Hepatocyte (in vitro differentiated cells): ENCODE data around the gene NGLY1.

Experiments used
- EZH2 ChIP-seq: fragments of 200-600 bp; sonication (generic); IDR thresholded peaks from 2 replicates; pipeline ENCODE4 v1.6.1; 2016; ENCODE audit warnings: antibody characterized with exemption, mild to moderate bottlenecking, borderline replicate concordance
- EZH2phosphoT487 ChIP-seq: fragments of 200-600 bp; sonication (generic); IDR thresholded peaks from one replicate; pipeline ENCODE4 v1.6.1; 2018; ENCODE audit warnings: antibody characterized with exemption, mild to moderate bottlenecking, low read depth, moderate library complexity; ENCODE audit not compliant: unreplicated experiment, severe bottlenecking
- TF ChIP-seq, protein P1 (sequence below): fragments of 200-600 bp; sonication (generic); IDR thresholded peaks from 2 replicates; pipeline ENCODE4 v1.5.1; 2016; ENCODE audit warnings: antibody characterized with exemption, mild to moderate bottlenecking; ENCODE audit not compliant: poor library complexity

DNA sequence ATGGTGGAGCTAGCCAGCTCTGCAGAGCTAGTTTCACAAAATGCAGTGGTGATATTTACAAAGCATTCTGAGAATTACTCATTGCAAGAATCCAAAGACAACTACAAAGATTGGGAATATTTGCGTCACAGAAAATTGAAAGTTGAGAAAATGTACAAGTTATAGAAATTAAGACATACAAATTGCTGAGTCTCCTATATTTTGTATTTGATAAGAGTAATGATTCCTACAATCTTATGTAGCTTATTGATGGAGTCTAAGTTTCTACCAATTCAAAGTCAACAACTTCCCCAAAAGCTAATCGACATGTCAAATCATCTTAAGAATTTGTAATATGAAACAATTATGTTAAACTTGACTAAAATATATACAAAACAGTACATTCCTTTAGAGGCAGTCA lies 72.2 kb downstream of the NGLY1 start:
- TF ChIP-seq EZH2phosphoT487: no peak
- TF ChIP-seq, protein P1, sequence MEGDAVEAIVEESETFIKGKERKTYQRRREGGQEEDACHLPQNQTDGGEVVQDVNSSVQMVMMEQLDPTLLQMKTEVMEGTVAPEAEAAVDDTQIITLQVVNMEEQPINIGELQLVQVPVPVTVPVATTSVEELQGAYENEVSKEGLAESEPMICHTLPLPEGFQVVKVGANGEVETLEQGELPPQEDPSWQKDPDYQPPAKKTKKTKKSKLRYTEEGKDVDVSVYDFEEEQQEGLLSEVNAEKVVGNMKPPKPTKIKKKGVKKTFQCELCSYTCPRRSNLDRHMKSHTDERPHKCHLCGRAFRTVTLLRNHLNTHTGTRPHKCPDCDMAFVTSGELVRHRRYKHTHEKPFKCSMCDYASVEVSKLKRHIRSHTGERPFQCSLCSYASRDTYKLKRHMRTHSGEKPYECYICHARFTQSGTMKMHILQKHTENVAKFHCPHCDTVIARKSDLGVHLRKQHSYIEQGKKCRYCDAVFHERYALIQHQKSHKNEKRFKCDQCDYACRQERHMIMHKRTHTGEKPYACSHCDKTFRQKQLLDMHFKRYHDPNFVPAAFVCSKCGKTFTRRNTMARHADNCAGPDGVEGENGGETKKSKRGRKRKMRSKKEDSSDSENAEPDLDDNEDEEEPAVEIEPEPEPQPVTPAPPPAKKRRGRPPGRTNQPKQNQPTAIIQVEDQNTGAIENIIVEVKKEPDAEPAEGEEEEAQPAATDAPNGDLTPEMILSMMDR: no peak
- TF ChIP-seq EZH2: no peak
